ENCODE measurements around the gene INPP5D.

The INPP5D gene

DNA sequence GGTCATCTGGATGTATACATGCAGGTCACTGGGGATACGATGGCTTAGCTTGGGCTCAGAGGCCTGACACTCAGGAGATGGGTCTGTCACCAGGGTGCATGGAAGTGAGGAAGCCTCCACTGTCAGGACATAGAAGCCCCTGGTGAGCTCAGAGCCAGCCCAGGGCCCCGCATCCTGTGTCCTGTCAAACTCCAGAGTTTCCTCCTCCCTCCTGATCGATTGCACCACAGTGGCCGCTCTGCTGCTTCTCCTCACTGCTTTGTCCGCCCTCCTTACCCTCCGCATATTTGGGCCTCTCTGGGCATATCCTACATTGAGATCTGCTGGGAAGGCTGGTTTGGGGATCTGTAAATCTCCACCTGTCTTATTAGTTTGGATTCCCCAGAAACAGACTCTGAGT, 153.8 kb downstream of the INPP5D start:
- DNase-seq, result no peak

- no peak for DNase-seq
Observed at GRCh38 chr2:233217892-233218377, 157.8 kb downstream of the INPP5D start.

DNA sequence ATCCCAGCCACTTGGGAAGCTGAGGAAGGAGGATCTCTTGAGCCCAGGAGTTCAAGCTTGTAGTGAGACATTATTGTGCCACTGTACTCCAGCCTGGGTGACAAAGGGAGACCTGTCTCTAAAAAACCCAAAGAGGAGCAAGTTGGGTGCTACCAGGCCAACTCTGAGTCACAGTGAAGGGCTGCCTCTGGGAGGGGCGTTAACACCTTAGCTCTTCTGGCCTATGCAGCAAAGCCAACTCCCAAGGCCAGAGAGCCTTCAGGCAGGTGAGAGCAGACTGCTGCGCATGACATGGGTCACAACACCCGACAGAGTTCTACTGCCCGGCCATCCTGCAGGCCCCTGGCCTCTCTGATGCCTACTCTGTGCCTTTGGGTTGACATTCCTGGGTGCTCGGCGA, 158.7 kb downstream of the INPP5D start:
- DNase-seq, result no peak

GRCh38 chr2:233219848-233220247, 159.7 kb downstream of the INPP5D start:
- no peak for DNase-seq

- no peak for DNase-seq
Observed at GRCh38 chr2:233221378-233222063, 161.4 kb downstream of the INPP5D start.

DNA sequence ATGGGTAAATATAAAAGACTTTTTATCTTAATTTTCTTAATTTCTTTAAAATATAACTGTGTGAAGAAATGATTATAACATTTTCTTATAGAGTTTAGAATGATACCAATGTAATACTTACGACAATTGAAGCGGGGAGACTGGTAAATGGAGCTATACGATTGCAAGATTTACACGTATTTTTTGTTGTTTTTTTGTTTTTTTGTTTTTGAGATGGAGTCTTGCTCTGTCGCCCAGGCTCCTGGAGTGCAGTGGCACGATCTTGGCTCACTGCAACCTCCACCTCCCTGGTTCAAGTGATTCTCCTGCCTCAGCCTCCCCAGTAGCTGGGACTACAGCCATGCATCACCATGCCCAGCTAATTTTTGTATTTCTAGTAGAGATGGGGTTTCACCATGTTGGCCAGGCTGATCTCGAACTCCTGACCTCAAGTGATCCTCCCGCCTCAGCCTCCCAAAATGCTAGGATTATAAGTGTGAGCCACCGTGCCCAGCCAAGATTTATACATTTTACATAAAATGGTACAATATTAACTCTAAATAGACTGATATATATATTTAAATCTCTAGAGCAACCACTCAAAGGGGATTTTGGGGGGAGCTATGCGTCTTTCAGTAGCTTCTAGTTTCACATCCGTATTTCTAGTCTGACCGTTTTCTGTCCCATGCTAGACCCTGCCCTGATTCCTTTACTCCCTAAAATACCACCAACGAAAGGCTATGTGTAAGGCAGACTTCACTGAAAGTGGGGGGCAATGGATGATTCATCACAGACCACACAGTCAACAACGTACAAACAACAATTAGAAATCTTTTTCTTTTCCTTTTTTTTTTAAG, 163.1 kb downstream of the INPP5D start:
- no peak for DNase-seq

DNA sequence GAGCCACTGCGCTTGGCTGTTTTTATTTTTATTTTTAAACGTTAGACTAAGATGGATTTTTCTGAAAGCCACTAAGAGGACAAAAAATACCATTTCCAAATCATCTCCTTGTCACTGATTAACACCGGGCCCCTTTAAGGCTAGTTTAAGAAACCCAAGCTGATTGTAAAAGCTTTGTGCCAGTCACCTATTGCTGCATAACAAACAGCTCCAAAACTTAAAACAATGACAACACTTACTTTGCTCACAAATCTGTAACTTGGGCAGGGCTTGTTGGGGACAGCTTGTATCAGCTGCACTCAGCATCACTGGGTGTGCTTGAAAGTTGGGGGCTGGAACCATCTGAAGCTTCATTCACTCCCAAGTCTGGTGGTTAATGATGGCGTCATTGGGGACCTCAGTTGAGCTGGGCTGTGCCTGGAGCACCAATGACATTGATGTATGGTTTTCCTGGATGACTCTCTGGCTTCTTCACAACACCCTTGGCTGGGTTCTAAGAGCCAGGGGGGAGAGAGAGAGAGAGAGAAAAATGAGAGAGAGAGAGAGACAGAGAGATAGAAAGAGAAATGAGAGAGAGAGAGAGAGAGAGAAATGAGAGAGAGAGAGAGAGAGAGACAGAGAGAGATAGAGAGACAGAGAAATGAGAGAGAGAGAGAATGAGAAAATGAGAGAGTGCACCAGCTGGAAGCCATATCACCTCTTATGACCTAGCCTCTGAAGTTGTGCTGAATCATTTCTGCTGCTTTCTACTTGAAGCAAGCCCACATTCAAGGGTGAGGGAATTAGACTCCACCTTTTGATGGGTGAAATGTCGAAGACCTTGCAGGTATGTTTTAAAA, 165.3 kb downstream of the INPP5D start:
- DNase-seq, result no peak

DNA sequence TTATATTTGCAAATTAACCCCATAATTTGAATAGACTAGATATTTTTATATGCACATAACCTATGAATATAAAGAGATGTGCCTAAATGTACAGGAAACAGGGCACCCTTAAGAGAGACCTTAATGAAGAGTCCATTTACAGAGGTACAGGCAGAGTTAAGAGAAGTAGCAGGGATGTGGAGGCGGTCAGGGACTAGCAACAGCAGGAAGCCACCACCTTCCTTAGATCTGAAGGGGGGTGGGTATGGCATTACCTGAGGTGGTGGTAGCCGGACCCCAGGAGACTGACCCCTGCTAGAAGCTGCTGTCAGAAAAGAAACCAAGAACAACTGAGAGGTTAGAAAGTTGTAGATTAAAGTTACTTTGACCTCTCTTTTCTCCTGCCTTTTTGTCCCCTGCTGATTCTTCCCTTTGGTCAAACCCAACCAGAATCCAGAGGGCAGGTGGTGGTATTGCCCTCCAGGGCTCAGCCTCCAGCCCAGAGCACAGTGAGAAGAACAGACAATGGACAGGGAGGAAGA, 166.4 kb downstream of the INPP5D start:
- no peak for DNase-seq

DNA sequence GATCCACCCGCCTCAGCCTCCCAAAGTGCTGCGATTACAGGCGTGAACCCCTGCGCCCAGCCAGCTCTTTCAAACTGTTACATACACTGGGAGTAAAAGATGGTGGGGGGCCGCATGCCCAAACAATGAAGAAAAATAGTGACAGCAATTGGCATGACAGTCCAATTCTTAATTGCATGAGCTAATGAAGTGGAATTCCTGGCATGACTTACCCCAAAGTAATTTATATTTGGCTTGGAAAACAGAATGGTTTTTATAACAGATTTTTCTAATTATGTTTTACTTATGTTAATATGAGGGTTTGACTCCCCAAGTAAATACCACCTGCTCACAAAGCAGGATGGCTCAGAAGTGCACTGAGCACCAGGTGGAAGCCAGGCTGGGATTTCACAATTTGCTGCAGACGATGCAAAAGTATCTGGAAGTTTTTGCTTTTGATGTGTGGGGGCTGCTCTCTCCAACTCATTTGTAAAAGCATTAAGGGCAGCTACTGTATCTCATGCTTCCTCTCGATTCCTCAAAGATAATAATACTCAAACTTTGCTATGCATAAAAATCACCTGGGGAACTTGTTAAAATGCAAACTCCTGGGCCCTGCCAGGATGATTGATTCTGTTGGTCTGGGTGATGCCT, 167.3 kb downstream of the INPP5D start:
- no peak for DNase-seq

GRCh38 chr2:233228376-233228775, 168.2 kb downstream of the INPP5D start:
- DNase-seq, result no peak

- no peak for DNase-seq
Observed at GRCh38 chr2:233233618-233234230, 173.6 kb downstream of the INPP5D start.

GRCh38 chr2:233234264-233234663, 174.1 kb downstream of the INPP5D start:
- no peak for DNase-seq

- no peak for DNase-seq
Observed at GRCh38 chr2:233234996-233235395, 174.9 kb downstream of the INPP5D start.

DNA sequence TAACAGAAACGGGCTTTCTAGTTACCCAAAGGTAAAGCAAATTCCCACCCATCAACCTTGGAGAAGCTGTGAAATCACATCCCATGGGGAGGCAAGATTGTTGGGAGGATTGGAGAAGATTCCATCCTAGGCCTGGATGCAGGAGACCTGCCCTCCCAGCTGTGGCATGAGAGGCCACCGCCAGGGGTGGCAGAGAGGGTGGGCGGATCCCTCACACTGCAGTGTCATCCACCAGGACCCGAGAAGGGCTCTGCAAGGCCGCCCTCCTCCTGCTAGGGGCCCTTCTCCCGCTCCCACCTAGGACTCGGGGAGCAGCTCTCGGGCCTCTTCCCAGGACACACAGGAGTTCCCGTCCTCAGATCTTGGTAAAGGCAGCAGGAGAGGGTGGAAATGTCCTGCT, 175.8 kb downstream of the INPP5D start:
- no peak for DNase-seq

GRCh38 chr2:233236820-233237589, 176.9 kb downstream of the INPP5D start:
- DNase-seq, result no peak

- DNase-seq, result no peak
Observed at GRCh38 chr2:233240897-233241296, 180.8 kb downstream of the INPP5D start.

DNA sequence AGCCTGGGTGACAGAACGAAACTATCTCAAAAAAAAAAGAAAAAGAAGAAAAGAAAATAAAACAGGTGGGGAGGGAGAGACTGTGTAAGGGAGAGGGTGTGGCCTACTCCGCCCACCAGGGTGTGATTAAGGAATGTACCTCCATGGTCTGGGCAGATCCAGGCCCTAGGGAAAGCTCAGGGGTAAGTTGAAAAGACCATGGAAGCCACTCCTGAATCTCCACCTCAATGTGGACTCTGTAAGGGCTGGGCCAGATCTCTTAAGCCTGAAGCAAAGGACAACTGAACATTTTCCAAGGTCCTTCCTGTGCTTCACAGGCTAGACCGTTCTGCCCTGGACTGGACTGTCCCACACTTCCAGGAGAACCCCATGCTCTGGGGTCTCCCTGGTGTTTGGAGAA, 181.7 kb downstream of the INPP5D start:
- DNase-seq, result no peak

DNA sequence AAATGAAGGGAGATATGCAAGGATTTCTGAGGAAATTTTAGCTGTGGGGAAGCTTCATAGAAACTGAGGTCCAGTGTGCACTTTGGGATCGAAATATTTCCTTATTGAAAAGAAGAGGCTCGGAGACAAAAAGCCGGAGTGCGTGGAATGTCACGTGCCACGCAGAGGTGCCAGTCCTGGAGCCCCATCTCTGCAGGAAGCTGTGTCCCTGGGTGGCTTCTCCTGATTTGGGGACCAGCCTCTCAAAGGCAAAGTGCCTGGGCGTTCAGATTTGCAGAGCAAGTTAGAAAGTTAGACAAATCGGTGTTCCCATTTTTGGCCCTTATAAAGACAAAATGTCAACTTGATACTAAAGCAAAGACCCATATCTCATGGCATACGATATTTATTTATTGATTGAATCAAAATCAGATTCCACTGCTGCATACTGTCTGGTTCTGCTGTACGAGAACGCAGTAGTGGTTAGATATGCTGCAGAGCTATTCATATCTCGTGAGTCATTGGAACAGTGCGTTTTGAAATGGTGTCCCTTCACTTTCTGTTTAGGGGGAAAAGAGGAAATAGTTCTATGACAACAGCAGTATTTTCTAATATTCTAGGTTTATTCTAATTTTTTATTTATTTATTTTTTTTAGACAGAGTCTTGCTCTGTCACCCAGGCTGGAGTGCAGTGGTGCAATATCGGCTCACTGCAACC, 182.2 kb downstream of the INPP5D start:
- DNase-seq, result no peak

GRCh38 chr2:233243348-233243747, 183.2 kb downstream of the INPP5D start:
- DNase-seq, result no peak

- no peak for DNase-seq
Observed at GRCh38 chr2:233244818-233245217, 184.7 kb downstream of the INPP5D start.

DNA sequence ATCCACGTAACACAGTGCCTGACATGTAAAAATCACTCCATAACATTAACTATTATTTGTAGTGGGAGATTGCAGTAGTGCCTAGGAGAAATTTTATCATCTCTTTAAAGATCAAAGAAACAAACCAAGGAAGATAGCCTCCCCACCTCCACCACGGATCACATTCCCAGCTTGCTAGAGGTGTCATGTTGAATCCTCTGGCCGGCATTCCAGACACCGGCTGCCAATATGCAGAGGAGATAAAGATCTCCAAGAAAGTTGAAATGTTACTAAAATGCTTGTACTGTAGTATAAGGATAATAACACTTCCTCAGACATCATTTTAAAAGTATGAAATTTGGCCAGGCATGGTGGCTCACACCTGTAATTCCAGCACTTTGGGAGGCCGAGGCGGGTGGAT, 185.3 kb downstream of the INPP5D start:
- no peak for DNase-seq
